GM15510 (cell line): ENCODE measurements around the gene FAM171A1.

Experiments
- POLR2A ChIP-seq: IDR thresholded peaks from 3 replicates; pipeline ENCODE4 v1.6.1; 2011; ENCODE audit warnings: borderline replicate concordance; ENCODE audit not compliant: insufficient read length; ENCODE audit errors: extremely low read depth

The FAM171A1 gene

DNA sequence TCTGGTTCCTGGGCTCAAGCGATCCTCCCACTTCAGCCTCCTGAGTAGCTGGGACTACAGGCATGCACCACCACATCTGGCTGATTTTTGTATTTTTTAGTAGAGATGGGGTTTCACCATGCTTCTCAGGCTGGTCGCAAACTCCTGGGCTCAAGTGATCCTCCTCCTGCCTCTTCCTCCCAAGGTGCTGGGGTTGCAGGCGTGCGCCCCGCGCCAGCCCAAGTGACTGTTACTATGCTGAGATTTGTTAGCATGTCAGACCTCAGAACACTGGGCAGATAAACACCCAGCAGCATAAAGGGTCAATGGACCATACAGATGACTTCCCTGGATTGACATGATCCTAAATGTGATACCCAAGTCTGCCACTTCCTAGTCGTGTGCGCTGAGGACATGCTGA is 142.7 kb downstream of the FAM171A1 start:
- TF ChIP-seq POLR2A, result no peak

DNA sequence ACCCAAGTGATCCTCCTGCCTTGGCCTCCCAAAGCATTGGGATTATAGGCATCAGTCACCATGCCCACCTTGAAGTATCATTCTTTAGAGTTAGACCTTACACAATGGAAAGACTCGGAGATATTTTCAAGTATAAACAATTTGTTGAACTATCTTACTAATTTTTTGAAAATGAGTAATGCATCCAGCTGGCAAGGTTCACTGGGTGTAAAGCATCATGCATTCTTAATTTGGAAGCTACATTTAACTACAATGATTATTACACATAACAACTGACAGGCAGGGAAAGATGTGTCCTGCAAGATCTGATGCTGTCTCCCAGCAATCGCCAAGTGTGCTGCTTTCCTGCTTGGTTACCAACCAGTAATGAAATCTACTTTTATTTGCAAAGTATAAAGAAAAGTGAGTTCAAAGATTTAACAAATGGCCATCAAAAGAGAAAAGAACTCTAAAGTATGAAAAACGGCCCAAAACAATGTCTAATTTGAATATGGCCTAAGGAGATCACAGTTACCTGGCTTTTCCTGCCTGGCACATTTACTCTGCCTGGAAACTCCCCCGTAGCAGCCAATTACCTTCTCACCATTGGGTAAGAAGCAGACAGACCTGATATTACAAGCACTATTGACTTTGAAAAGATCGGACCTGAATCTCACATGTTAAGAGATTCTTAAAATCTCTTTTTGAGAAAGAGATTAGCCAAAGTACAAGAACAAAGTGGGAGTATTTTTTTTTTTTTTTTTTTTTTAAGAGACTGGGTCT is 143.3 kb downstream of the FAM171A1 start:
- no peak for TF ChIP-seq POLR2A

DNA sequence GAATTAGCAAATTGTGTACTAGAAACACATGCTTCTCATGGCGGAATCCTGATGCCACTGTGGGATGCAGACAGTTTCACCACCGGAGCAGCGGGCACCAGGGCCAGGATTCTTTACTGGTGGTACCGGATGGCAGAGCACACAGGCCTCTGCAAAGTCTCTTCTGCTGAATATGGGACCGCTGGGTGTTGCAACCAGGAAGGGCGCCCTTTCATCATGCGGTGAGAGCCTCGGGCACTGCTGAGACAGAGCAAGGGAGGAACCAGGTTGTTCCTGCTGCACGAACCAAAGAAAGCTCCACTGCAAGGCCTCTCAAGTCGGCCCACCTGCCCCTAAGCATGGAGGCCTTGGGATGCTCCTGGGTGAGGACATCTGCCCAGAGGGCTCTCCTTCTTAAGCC is 145.6 kb downstream of the FAM171A1 start:
- TF ChIP-seq POLR2A, result no peak

DNA sequence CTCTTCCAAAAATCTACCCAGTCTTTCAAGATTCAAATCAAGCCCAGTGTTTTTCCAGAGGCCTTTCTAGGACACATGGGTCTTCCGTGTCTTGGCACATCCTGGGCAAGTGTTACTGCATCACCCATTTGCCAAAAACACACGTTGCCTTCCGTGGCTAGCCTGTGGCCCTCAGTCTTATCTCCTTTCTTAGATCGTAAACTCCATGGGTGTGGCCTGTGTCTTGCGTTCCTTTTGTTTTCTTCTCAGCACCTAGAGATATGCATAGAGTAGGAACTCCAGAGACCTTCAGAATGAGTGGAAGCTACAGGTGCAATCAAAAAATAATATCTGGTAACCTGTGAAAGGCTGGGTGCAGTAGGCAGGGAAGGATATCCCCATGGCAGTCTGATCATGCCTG is 146.1 kb downstream of the FAM171A1 start:
- no peak for TF ChIP-seq POLR2A

DNA sequence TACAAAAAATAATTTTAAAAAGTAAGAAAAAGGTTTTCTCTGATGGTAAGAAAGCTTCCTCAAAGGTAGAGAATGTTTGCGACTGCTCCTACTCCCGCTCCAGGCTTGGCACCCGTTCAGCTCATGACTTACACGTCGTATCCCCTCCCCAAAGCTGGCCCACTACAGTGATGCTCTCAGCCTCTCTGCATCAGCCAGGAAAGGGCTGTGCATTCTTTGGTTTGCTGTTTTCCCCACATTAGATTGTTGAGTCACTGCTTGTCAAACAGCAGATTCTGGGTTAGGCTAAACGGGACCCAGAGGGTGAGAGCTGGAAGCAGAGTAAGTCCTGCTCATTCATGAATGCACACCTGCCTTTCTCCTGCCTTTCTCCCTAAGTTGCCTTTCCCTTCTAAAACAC is 147.9 kb downstream of the FAM171A1 start:
- no peak for TF ChIP-seq POLR2A

DNA sequence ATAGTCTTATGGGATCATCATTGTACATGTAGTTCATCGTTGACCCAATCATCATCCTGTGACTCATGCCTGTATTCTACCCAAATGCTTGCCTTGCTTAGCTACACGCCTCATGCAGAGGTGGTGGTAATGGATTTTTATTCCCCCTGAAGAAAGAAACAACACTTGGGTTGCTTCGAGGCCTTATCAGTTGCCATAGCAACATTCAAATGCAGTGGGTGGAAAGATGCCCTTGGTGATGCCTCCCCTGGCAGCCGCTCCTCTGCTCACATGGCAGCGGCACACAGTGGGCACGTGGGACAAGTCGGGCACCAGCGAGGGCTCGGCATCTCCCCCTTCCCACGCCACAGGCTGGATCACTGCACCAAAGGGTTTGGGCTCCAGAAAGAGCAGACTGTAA is 148.6 kb downstream of the FAM171A1 start:
- no peak for TF ChIP-seq POLR2A

DNA sequence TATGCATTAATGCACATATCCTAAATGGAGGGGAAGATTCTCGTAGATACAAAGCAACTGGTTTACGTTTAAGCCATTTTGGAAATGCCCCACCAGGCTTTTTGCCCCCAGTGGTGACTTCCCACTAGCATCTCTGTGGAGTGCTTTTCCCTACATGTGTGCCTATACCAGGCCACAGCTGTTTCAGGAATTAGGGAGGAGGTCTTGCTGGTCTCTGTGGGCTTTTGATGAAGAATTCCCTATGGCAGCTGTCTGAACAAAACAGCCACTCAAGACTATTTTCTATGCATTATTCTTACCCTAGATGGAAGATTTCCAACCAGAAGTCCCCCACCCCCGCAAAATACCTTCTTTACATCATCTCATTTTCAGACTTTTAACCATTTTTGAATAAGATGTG is 150.6 kb downstream of the FAM171A1 start:
- TF ChIP-seq POLR2A, result no peak

DNA sequence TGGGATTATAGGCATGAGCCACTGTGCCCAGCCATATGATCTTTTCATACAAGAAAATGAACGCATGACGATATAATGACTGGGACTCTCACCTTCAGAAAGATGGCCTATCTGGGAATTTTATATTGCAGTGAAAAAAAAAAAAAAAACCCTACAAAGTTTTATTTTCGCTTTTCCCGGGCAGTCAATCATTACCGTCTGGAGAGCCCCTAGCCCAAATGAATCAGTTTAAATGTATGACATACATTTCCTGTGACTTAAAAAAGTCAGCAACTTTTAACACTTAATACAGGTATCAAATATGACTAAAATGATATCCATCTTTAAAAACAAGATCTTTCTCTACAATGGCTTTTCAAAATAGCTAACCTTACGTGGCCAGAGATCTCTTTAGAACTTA is 154.4 kb downstream of the FAM171A1 start:
- no peak for TF ChIP-seq POLR2A

DNA sequence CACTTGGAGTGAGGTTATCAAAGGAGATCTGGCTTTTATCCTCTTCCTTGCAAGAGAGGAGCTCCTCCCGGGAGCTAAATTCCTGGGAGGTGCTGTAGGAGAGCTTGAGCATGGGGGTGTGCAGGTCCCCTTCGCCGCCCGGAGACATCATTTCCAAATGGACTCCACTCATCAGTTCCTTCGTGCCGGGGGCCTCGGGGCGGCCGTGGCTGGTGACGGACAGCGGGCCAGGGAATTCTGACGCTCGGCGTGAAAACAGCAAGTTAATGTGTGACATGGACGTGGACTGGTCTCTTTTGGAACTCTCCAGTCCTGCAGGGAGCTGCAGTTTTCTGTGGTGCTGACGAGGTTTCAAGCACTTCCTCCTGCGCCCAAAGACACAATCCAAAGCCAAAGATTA is 156.9 kb downstream of the FAM171A1 start:
- TF ChIP-seq POLR2A, result no peak

DNA sequence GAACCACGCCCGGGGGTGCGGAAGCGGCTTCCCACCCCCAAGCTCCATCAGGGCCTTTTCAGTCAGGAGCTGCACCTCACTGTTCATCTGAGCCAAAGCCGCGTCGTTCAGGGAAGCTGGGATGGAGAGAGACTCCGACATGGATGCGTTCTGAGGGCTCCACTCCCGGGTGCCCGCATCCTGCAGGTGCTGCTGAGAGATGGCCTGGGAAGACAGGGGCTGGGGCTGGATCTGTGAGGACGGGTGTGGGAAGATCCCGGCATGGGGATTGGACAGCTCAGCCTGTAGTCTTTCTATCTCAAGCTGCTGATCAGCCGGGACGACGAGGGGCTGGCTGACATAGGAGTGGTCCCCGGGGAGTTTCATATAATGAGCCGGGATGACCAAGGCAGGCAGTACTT is 157.6 kb downstream of the FAM171A1 start:
- TF ChIP-seq POLR2A, result no peak

DNA sequence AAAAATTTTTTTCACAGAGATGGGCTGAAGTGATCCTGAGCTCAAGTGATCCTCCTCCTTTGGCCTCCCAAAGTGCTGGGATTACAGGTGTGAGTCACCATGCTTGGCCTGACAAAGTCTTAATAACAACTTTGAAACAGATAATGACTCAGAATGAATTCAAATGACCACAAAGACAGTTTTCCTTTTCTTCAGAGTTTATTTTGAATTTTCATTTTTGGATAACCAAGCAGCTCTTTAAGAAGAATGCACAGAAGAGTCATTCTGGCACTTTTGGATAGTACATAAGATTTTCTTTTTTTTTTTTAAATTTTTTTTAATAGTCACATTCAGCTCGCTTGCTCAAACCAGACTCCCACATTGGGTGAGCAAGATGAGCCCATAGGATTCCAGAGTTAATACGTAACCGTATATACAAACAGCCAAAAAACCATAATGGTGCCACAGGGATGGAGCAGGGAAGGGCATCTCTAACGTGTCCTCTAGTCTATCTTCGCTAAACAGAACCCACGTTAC is 159.6 kb downstream of the FAM171A1 start:
- no peak for TF ChIP-seq POLR2A

DNA sequence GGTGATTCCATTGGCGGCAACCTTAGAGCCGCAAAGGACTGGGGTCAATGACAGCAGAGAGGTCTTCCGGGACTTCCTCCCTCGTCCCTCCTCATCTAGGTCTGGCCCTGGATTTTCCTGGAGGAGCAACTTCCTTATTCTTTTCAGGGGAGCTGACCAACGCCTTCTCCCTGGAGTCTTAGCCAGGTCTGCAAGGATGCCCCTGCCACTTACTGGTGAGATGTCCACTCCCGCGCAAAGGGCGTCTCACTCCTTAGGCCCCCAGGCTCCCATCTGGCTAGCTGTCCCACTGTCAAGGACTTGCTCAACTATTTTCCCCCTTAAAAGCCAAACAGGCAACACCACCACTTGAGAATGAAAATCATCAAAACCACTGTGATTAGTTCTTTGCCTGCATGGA is 160.6 kb downstream of the FAM171A1 start:
- TF ChIP-seq POLR2A, result no peak

DNA sequence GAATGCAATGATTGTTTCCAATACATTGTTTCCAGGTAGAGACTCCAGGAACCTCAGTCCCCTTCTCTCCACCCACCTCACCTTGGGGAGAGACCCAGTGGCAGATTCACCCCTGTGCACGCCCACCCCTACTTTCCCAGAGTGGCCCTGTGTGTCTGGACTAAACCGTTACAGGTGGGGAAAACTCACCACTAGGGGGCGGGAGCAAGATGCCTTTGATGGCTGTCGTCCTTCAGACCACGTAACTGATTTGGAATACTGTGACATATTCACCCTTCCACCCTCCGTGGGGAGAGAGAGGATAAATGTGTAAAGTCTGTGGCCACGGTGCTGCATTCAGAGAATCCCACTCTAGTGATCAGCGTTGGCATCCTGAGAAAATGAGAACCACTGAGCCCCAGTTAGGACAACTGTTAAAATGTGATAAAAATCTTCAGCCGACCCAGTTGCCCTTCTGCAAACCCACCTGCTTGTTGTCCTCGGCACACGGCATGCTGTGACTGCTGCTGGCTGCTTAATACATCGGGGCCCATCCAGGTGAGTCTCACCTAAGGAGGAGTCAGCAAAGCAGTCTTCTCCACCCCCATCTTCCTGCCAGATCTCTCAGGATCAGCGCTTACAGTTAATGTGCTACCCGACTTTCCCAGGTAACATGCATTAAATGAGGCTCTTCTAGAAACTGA is 161.1 kb downstream of the FAM171A1 start:
- no peak for TF ChIP-seq POLR2A

DNA sequence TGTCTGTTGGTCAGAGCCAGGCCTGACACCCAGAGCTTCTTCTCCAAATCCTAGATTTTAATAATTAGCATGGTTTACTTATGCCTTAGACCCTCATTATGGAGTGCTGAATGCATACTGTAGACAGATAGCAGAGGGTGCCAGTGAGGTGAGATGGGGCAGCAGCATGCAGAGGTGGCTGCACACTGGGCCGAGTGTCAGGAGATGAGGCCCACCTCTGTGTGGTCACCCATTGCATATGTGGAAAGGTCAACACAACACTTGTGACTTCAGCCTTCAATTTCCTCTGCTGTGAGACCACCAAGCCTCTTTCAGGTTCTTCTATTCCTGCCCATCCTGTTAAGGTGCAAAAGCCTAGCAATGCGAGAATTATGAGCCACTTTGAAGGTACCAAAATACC is 162.9 kb downstream of the FAM171A1 start:
- TF ChIP-seq POLR2A, result no peak

DNA sequence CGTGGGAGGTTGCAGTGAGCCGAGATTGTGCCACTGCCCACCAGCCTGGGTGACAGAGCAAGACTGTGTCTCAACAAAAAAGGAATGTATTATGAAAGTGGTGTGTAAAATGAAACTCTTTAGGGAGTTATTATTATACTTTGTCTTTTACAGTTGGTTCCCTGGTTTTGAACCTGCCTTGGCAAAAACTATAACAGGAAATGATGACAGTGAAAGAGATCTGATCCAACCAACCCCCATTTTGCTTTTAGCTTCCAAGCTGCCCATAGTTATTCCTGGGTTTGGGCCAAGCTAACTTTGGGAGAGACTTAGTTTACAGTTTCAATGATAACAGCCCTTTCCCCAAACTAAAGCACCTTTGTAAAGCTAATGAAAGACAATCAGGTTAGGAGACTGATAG is 168.4 kb downstream of the FAM171A1 start:
- TF ChIP-seq POLR2A, result no peak
